Body of pancreas (tissue), 4 donors: ENCODE data around the gene ETDB. TPM values are rescaled to one million over a fixed set of nuclear protein-coding genes. Genes with fewer than 3 reads are reported as not detected.
"Not testable (repeated sequence)": the region's sequence is repeated elsewhere in the genome, so short reads cannot be mapped to it uniquely, and the experiment has no call there.

Source experiments
- ATAC-seq: fragments of 150-250 bp; one replicate; pipeline ENCODE4 v1.9.1; 2016
- DNase-seq, 4 donors: peaks; one replicate each; pipeline ENCODE4 v3.0.0-alpha.2; 2019
- H3K27ac ChIP-seq, 4 donors: fragments of 200-600 bp; sonication (generic); 1 replicate in 3 of 4; 2 replicates in 1 of 4; pipeline versions ENCODE4 v1.5.1 to v1.6.1; 2016 to 2019; ENCODE audit warnings: mild to moderate bottlenecking in 1 of 4, mixed read lengths in 1 of 4, moderate library complexity in 1 of 4
- H3K27me3 ChIP-seq, 2 donors: fragments of 200-600 bp; sonication (generic); one replicate each; pipeline ENCODE4 v1.6.0; 2016; ENCODE audit warnings: mild to moderate bottlenecking in 1 of 2
- H3K36me3 ChIP-seq, 2 donors: fragments of 200-600 bp; sonication (generic); replicated peaks in 1 of 2; 2 replicates each; pipeline ENCODE4 v1.5.1; 2016; ENCODE audit warnings: low read depth in 2 of 2; ENCODE audit not compliant: insufficient read depth in 1 of 2
- H3K4me1 ChIP-seq: fragments of 200-600 bp; sonication (generic); one replicate; pipeline ENCODE4 v1.6.0; 2016
- H3K4me3 ChIP-seq, 2 donors: fragments of 200-600 bp; sonication (generic); 1 replicate in 1 of 2; 2 replicates in 1 of 2; pipeline ENCODE4 v1.5.1; 2016 to 2019
- H3K9me3 ChIP-seq, 3 donors: fragments of 200-600 bp; sonication (generic); 1 replicate in 2 of 3; 2 replicates in 1 of 3; pipeline ENCODE4 v1.5.1; 2016
- CTCF ChIP-seq, 7 experiments: fragments of 450-650 bp in 4 of 7; fragments of 200-600 bp in 3 of 7; sonication (generic) in 3 of 7; IDR thresholded peaks; one replicate each; pipeline ENCODE4 v1.5.1; 2016 to 2019; ENCODE audit warnings: antibody characterized with exemption in 7 of 7
- POLR2A ChIP-seq, 3 donors: fragments of 450-650 bp; IDR thresholded peaks; one replicate each; pipeline ENCODE4 v1.6.1; 2016; ENCODE audit warnings: antibody characterized with exemption in 3 of 3, mild to moderate bottlenecking in 2 of 3
- WGBS, 2 donors: methylation state at CpG; one replicate each; pipeline ENCODE4 v1.1.5; 2017; 5-methylcytosine and 5-hydroxymethylcytosine counted together
- intact Hi-C: fragments of 100-400 bp; cut with DNase I; formaldehyde crosslinking; loops from one replicate; pipeline ENCODE4 v1.15.1; 2023
- total RNA-seq, 2 donors: library from RNA; depleted of rRNA; stranded (reverse); fragments of >200 nt; gene quantifications; one replicate each; pipeline ENCODE4 v1.1.0, GENCODE V29; 2016

Gene ETDB
- not detected for total RNA-seq

- DNase-seq, H3K27me3 ChIP-seq, ATAC-seq, H3K36me3 ChIP-seq, H3K27ac ChIP-seq, H3K9me3 ChIP-seq, intact Hi-C loops, H3K4me1 ChIP-seq, H3K4me3 ChIP-seq: not testable (repeated sequence)
- WGBS, 2 donors = no CpG with 5 or more reads among the region's 1 CpG
These were observed at the start of gene ETDB for GRCh38 chrX:135120056-135120576. TSS of gene ETDB (minus strand) at chrX:135120526. CDS start at chrX:135119261, 1,265 bp downstream.

GRCh38 chrX:135169534-135169933 is 49.2 kb upstream of the ETDB start:
- H3K4me3 ChIP-seq, H3K4me1 ChIP-seq, ATAC-seq, H3K9me3 ChIP-seq, H3K27ac ChIP-seq, intact Hi-C loops, H3K27me3 ChIP-seq, H3K36me3 ChIP-seq, DNase-seq: not testable (repeated sequence)
- 39 to 48% methylated on average over 3 of the region's 3 CpGs for WGBS, 2 donors

- H3K4me3 ChIP-seq = no peak overlapping the region
- no peaks in the 10 kb centered on the region for H3K9me3 ChIP-seq
- intact Hi-C loops = no loop called here
- H3K36me3 ChIP-seq = no peaks in the 10 kb centered on the region
- ATAC-seq (no peak), DNase-seq (no peak)
- H3K27me3 ChIP-seq = no peaks in the 10 kb centered on the region
- H3K4me1 ChIP-seq = no peaks in the 10 kb centered on the region
- WGBS, 2 donors = 34 to 47% methylated on average over 3 of the region's 3 CpGs
- no peak overlapping the region for H3K27ac ChIP-seq
- TF ChIP-seq POLR2A (IDR thresholded peaks at IDR 0.05) = no peak
- TF ChIP-seq CTCF (IDR thresholded peaks at IDR 0.05) = no peak
These were observed 48.2 kb upstream of the ETDB start for GRCh38 chrX:135168486-135168885.

- H3K27ac ChIP-seq, ATAC-seq, H3K4me3 ChIP-seq, intact Hi-C loops, H3K4me1 ChIP-seq, H3K9me3 ChIP-seq, DNase-seq, H3K36me3 ChIP-seq, H3K27me3 ChIP-seq: not testable (repeated sequence)
- no CpG with 5 or more reads among the region's 3 CpGs for WGBS, 2 donors
These were observed 34.4 kb upstream of the ETDB start for GRCh38 chrX:135154688-135155087.

- H3K4me3 ChIP-seq, H3K9me3 ChIP-seq, H3K27ac ChIP-seq, H3K4me1 ChIP-seq, ATAC-seq, DNase-seq, H3K27me3 ChIP-seq, H3K36me3 ChIP-seq, intact Hi-C loops: not testable (repeated sequence)
- WGBS, 2 donors = no CpG with 5 or more reads among the region's 6 CpGs
These were observed 5.8 kb upstream of the ETDB start for GRCh38 chrX:135126145-135126544.

- H3K36me3 ChIP-seq, H3K9me3 ChIP-seq, DNase-seq, ATAC-seq, H3K4me3 ChIP-seq, H3K4me1 ChIP-seq, H3K27ac ChIP-seq, H3K27me3 ChIP-seq, intact Hi-C loops: not testable (repeated sequence)
- 20% methylated on average over 1 of the region's 2 CpGs; no CpG with 5 or more reads in 1 of the 2 donors for WGBS, 2 donors
These were observed 4.3 kb downstream of the ETDB start for GRCh38 chrX:135116064-135116463.

GRCh38 chrX:135114392-135114791 is 5.9 kb downstream of the ETDB start:
- Histone ChIP-seq H3K4me3 (no peak overlapping the region), H3K4me1 (no peaks in the 10 kb centered on the region), H3K36me3 (no peaks in the 10 kb centered on the region), H3K27ac (no peak overlapping the region), H3K27me3 (peaks cover 0 to 3% of the 10 kb centered on the region in 2 donors), H3K9me3 (no peaks in the 10 kb centered on the region)
- TF ChIP-seq CTCF (IDR thresholded peaks at IDR 0.05) = no peak
- no peak for TF ChIP-seq POLR2A (IDR thresholded peaks at IDR 0.05)
- 58 to 69% methylated on average over 2 of the region's 2 CpGs for WGBS, 2 donors
- intact Hi-C loops = no loop called here
- ATAC-seq (no peak), DNase-seq (no peak)
